Nasal cavity respiratory epithelium epithelial cell of viscerocranial mucosa (primary cell): ENCODE results near the gene BICC1. TPM values are rescaled to one million over a fixed set of nuclear protein-coding genes. Genes with fewer than 3 reads are reported as not detected.

Source experiments
- total RNA-seq: library from RNA; depleted of rRNA; stranded (reverse); fragments of >200 nt; gene quantifications from 2 replicates; pipeline ENCODE4 v1.2.3, GENCODE V29; 2014

Gene BICC1
- 0.68 and 3.8 TPM in 2 replicates for total RNA-seq

GRCh38 chr10:58512491-58513187, at the start of gene BICC1:
BICC1 (plus strand) TSS chr10:58512872; CDS start chr10:58513144, 272 bp downstream.

Other genes with a start within 250 kb of the BICC1 start
- 9.2 and 10.8 TPM in 2 replicates for gene IPMK, start 245.0 kb upstream of the BICC1 start, total RNA-seq
- 16.4 and 25.1 TPM in 2 replicates for gene CISD1, start 243.7 kb upstream of the BICC1 start, total RNA-seq
- gene UBE2D1, start 177.9 kb upstream of the BICC1 start, total RNA-seq: 6.8 and 19.0 TPM in 2 replicates
- 36.6 and 44.1 TPM in 2 replicates for gene TFAM, start 127.5 kb upstream of the BICC1 start, total RNA-seq